Loucy (cell line): ENCODE measurements around the gene NOC4L.

ENCODE experiments used
- H2AFZ ChIP-seq: fragments of 200-600 bp; sonication (generic); 2 replicates; pipeline ENCODE4 v1.6.0; 2016; ENCODE audit warnings: antibody characterized with exemption, mild to moderate bottlenecking, low read length, moderate library complexity
- H3F3A ChIP-seq: fragments of 200-600 bp; 2 replicates; pipeline ENCODE4 v1.6.0; 2016; ENCODE audit warnings: antibody characterized with exemption, low read depth, mild to moderate bottlenecking
- H3K27me3 ChIP-seq: fragments of 200-600 bp; sonication (generic); 2 replicates; pipeline ENCODE4 v1.6.1; 2014; ENCODE audit warnings: low read length, mild to moderate bottlenecking; ENCODE audit not compliant: insufficient read depth, poor library complexity, severe bottlenecking
- H3K36me3 ChIP-seq: fragments of 200-600 bp; sonication (generic); 2 replicates; pipeline ENCODE4 v1.6.1; 2016; ENCODE audit warnings: low read length; ENCODE audit not compliant: insufficient read depth
- H3K4me1 ChIP-seq: fragments of 200-600 bp; sonication (generic); 2 replicates; pipeline ENCODE4 v1.5.1; 2014; ENCODE audit warnings: low read length, mild to moderate bottlenecking; ENCODE audit not compliant: insufficient read depth, poor library complexity, severe bottlenecking
- H3K4me2 ChIP-seq: fragments of 200-600 bp; sonication (generic); 2 replicates; pipeline ENCODE4 v1.6.0; 2014; ENCODE audit warnings: antibody characterized with exemption, low read length, low read depth, mild to moderate bottlenecking; ENCODE audit not compliant: poor library complexity, severe bottlenecking
- H3K4me3 ChIP-seq: fragments of 200-600 bp; sonication (generic); 2 replicates; pipeline ENCODE4 v1.5.1; 2014; ENCODE audit warnings: low read length, mild to moderate bottlenecking, mixed read lengths; ENCODE audit not compliant: poor library complexity, severe bottlenecking
- H3K79me2 ChIP-seq: fragments of 200-600 bp; sonication (generic); 2 replicates; pipeline ENCODE4 v1.6.1; 2014; ENCODE audit warnings: low read length; ENCODE audit not compliant: insufficient read depth
- H3K9ac ChIP-seq: fragments of 200-600 bp; sonication (generic); 2 replicates; pipeline ENCODE4 v1.6.0; 2014; ENCODE audit warnings: mild to moderate bottlenecking, low read depth, low read length, moderate library complexity; ENCODE audit not compliant: poor library complexity, severe bottlenecking
- H3K9me2 ChIP-seq: fragments of 200-600 bp; sonication (generic); replicated peaks from 2 replicates; pipeline ENCODE4 v1.6.1; 2016; ENCODE audit warnings: low read depth, low read length, mixed read lengths
- H3K9me3 ChIP-seq: fragments of 200-600 bp; sonication (generic); 2 replicates; pipeline ENCODE4 v1.6.1; 2014; ENCODE audit warnings: mild to moderate bottlenecking, antibody characterized with exemption, low read length, low read depth; ENCODE audit not compliant: insufficient read depth
- H4K20me1 ChIP-seq: fragments of 200-600 bp; sonication (generic); 2 replicates; pipeline ENCODE4 v1.6.0; 2014; ENCODE audit warnings: antibody characterized with exemption, low read length, mild to moderate bottlenecking; ENCODE audit not compliant: insufficient read depth, poor library complexity, severe bottlenecking
- EZH2phosphoT487 ChIP-seq: fragments of 200-600 bp; IDR thresholded peaks from 2 replicates; pipeline ENCODE4 v1.6.1; 2018; ENCODE audit warnings: antibody characterized with exemption, mild to moderate bottlenecking, moderate library complexity, borderline replicate concordance
- TF ChIP-seq, protein P1 (sequence below): fragments of 200-600 bp; sonication (generic); conservative IDR thresholded peaks from 2 replicates; pipeline ENCODE4 v1.5.1; 2014; ENCODE audit warnings: mild to moderate bottlenecking, antibody characterized with exemption, low read length

The NOC4L gene

DNA sequence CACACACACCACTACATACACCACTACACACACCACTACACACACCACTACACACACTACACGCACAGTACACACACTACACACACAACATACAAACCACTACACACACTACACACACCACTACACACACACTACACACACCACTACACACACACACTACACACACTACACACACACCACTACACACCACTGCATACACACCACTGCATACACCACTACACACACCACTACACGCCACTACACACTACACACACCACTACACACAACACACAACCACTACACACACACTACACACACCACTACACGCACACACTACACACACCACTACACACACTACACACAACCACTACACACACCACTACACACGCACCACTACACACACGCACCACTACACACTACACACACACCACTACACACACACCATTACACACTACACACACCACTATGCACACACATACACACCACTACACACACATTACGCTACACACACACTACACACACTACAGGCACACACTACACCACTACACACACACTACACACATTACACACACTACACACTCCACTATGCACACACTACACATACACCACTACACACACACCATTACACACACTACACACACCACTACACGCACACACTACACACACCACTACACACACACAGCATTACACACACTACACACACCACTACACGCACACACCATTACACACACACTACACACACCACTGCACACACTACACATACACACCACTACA, 12.5 kb downstream of the NOC4L start:
- H3K9me3 ChIP-seq = no peaks in the 10 kb centered on the region
- H2AFZ ChIP-seq = no peak overlapping the region
- H3K27me3 ChIP-seq = no peaks in the 10 kb centered on the region
- TF ChIP-seq, protein P1, sequence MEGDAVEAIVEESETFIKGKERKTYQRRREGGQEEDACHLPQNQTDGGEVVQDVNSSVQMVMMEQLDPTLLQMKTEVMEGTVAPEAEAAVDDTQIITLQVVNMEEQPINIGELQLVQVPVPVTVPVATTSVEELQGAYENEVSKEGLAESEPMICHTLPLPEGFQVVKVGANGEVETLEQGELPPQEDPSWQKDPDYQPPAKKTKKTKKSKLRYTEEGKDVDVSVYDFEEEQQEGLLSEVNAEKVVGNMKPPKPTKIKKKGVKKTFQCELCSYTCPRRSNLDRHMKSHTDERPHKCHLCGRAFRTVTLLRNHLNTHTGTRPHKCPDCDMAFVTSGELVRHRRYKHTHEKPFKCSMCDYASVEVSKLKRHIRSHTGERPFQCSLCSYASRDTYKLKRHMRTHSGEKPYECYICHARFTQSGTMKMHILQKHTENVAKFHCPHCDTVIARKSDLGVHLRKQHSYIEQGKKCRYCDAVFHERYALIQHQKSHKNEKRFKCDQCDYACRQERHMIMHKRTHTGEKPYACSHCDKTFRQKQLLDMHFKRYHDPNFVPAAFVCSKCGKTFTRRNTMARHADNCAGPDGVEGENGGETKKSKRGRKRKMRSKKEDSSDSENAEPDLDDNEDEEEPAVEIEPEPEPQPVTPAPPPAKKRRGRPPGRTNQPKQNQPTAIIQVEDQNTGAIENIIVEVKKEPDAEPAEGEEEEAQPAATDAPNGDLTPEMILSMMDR = no peak
- TF ChIP-seq EZH2phosphoT487 = no peak
- H3K4me1 ChIP-seq = no peaks in the 10 kb centered on the region
- H3K9ac ChIP-seq = no peak overlapping the region
- H3K4me3 ChIP-seq = no peak overlapping the region
- no peaks in the 10 kb centered on the region for H3K79me2 ChIP-seq
- H3K9me2 ChIP-seq = no peaks in the 10 kb centered on the region
- H3K36me3 ChIP-seq = peaks cover 18% of the 10 kb centered on the region; the same call in 1 of the 2 replicates
- no peaks in the 10 kb centered on the region for H4K20me1 ChIP-seq
- no peak overlapping the region for H3K4me2 ChIP-seq
- peaks cover 11% of the 10 kb centered on the region for H3F3A ChIP-seq

DNA sequence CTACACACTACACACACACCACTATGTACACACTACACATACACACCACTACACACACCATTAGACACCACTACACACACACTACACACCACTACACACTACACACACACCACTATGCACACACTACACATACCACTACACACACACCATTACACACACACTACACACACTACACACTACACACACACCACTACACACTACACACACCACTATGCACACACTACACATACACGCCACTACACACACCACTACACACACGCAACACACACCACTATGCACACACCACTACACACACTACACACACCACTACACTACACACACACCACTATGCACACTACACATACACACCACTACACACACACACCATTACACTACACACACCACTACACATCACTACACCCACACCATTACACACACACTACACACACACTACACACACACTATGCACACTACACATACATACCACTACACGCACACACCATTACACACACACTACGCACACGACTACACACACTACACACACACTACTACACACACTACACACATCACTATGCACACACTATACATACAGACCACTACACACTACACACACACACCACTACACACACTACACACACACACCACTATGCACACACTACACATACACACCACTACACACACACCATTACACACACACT, 13.6 kb downstream of the NOC4L start:
- Histone ChIP-seq H3K4me1 (peaks cover 9% of the 10 kb centered on the region), H3K4me3 (no peak overlapping the region), H3K79me2 (no peaks in the 10 kb centered on the region), H3K9me2 (no peaks in the 10 kb centered on the region), H4K20me1 (no peaks in the 10 kb centered on the region), H3K36me3 (peaks cover 12% of the 10 kb centered on the region; the same call in 1 of the 2 replicates), H2AFZ (no peak overlapping the region), H3K9me3 (no peaks in the 10 kb centered on the region), H3K9ac (no peak overlapping the region), H3F3A (peaks cover 11% of the 10 kb centered on the region), H3K4me2 (no peak overlapping the region), H3K27me3 (no peaks in the 10 kb centered on the region)
- TF ChIP-seq, protein P1 = no peak
- TF ChIP-seq EZH2phosphoT487 = no peak

DNA sequence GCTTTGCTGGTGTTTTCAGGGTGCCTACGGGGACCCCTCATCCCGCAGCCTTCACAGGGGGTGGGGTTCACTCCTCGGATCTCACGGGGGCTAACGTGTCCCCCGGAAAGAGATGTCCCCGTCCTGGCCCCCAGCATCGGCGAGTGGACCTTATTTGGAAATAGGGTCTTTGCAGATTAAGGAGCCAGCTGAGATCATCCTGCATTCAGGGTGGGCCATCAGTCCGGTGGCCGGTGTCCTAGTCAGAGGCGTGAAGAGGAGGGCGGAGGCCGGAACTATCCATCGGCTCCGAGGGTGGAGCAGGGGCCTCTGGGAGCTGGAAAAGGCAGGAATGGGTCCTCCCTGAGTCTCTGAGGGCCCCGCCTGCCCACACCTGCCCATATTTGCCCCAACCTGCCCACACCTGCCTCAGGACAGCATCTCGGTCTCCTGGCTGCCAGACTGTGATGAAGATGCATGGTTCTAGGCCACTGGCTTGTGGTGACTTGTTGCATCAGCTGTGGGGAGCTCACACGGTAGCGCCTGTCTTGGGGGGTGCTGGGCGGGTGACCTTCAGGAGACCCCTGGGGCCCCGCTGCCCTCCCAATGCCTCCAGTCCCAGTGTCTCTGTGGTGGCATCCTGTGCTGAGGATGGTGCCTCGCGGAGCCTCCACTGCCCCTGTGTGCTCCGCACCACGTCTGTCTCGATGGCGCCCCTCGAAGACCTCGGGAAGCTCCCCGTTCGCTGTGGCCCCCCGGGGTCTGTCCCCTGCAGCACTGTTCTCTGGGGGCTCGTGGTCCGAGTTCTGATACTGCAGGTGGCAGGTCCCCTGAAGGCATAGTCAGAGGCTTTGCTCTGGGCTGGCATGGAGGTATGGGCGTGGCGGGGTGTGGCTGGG, 14.7 kb downstream of the NOC4L start:
- Histone ChIP-seq H3K9me3 (no peaks in the 10 kb centered on the region), H3K36me3 (peaks cover 12% of the 10 kb centered on the region; the same call in 1 of the 2 replicates), H3K27me3 (no peaks in the 10 kb centered on the region), H2AFZ (no peak overlapping the region), H3K4me1 (peaks cover 18% of the 10 kb centered on the region), H3F3A (peaks cover 11% of the 10 kb centered on the region), H3K9ac (no peak overlapping the region), H3K9me2 (no peaks in the 10 kb centered on the region), H3K4me2 (no peak overlapping the region), H4K20me1 (no peaks in the 10 kb centered on the region), H3K79me2 (no peaks in the 10 kb centered on the region), H3K4me3 (no peak overlapping the region)
- TF ChIP-seq EZH2phosphoT487 = no peak
- TF ChIP-seq, protein P1 = no peak
